SK-N-SH treated with all-trans-retinoic acid at 6 μM for 48 hours (cell line): ENCODE data around the gene TMC8.

ENCODE experiments used
- ATAC-seq: fragments of 200-7000 bp; cut with Tn5 transposase; 3 replicates; pipeline ENCODE4 v1.9.1; 2020; ENCODE audit warnings: mild to moderate bottlenecking, moderate library complexity
- ARNTL ChIP-seq: fragments of 450-650 bp; formaldehyde crosslinking; IDR thresholded peaks from 2 replicates; pipeline ENCODE4 v1.5.0; 2020; ENCODE audit warnings: low read depth, mild to moderate bottlenecking, moderate library complexity, borderline replicate concordance
- CREB5 ChIP-seq: fragments of 250-450 bp; sonication (Bioruptor Pico); IDR thresholded peaks from 2 replicates; pipeline ENCODE4 v1.5.1; 2020; ENCODE audit warnings: low read depth, mild to moderate bottlenecking, moderate library complexity
- CSDC2 ChIP-seq: fragments of 250-450 bp; sonication (Bioruptor Pico); IDR thresholded peaks from 2 replicates; pipeline ENCODE4 v1.5.0; 2020; ENCODE audit warnings: mild to moderate bottlenecking, moderate library complexity
- ESRRG ChIP-seq: fragments of 250-450 bp; sonication (Bioruptor Pico); IDR thresholded peaks from 2 replicates; pipeline ENCODE4 v1.6.1; 2021; ENCODE audit warnings: mild to moderate bottlenecking
- GLIS3 ChIP-seq: fragments of 250-450 bp; sonication (Bioruptor Pico); IDR thresholded peaks from 2 replicates; pipeline ENCODE4 v1.5.0; 2020; ENCODE audit warnings: mild to moderate bottlenecking, moderate library complexity
- ISL1 ChIP-seq: fragments of 250-450 bp; sonication (Bioruptor Pico); IDR thresholded peaks from 2 replicates; pipeline ENCODE4 v2.1.2; 2022; ENCODE audit warnings: mild to moderate bottlenecking, moderate library complexity
- OSR1 ChIP-seq: fragments of 250-450 bp; sonication (Bioruptor Pico); IDR thresholded peaks from 2 replicates; pipeline ENCODE4 v1.8.0; 2022; ENCODE audit warnings: moderate library complexity, mild to moderate bottlenecking, inconsistent platforms
- PPARA ChIP-seq: fragments of 250-450 bp; sonication (Bioruptor Pico); IDR thresholded peaks from 2 replicates; pipeline ENCODE4 v1.5.0; 2020; ENCODE audit warnings: mild to moderate bottlenecking, borderline replicate concordance
- RARB ChIP-seq: fragments of 250-450 bp; sonication (Bioruptor Pico); IDR thresholded peaks from 2 replicates; pipeline ENCODE4 v1.8.0; 2021; ENCODE audit warnings: mild to moderate bottlenecking, moderate library complexity
- SNAI2 ChIP-seq: fragments of 250-450 bp; sonication (Bioruptor Pico); IDR thresholded peaks from 2 replicates; pipeline ENCODE4 v1.5.0; 2020; ENCODE audit warnings: mild to moderate bottlenecking, moderate library complexity
- TCF4 ChIP-seq: fragments of 250-450 bp; sonication (Bioruptor Pico); IDR thresholded peaks from 2 replicates; pipeline ENCODE4 v1.8.0; 2021; ENCODE audit warnings: mild to moderate bottlenecking, moderate library complexity, borderline replicate concordance
- TOX ChIP-seq: fragments of 250-450 bp; sonication (Bioruptor Pico); IDR thresholded peaks from 2 replicates; pipeline ENCODE4 v1.8.0; 2021; ENCODE audit warnings: mild to moderate bottlenecking, moderate library complexity, borderline replicate concordance
- ZC3H10 ChIP-seq: fragments of 250-450 bp; sonication (Bioruptor Pico); IDR thresholded peaks from 2 replicates; pipeline ENCODE4 v1.5.1; 2021; ENCODE audit warnings: mild to moderate bottlenecking, moderate library complexity
- ZFP3 ChIP-seq: fragments of 250-450 bp; sonication (Bioruptor Pico); IDR thresholded peaks from 2 replicates; pipeline ENCODE4 v1.5.0; 2020; ENCODE audit warnings: mild to moderate bottlenecking, moderate library complexity
- ZFP30 ChIP-seq: fragments of 450-650 bp; formaldehyde crosslinking; IDR thresholded peaks from 2 replicates; pipeline ENCODE4 v1.5.0; 2022; ENCODE audit warnings: mild to moderate bottlenecking, moderate library complexity
- ZNF565 ChIP-seq: fragments of 450-650 bp; formaldehyde crosslinking; conservative IDR thresholded peaks from 2 replicates; pipeline ENCODE4 v1.5.0; 2020; ENCODE audit warnings: low read depth, mild to moderate bottlenecking, moderate library complexity
- ZNF70 ChIP-seq: fragments of 450-650 bp; formaldehyde crosslinking; IDR thresholded peaks from 2 replicates; pipeline ENCODE4 v1.5.0; 2020; ENCODE audit warnings: mild to moderate bottlenecking, moderate library complexity
- ZNF8 ChIP-seq: fragments of 450-650 bp; formaldehyde crosslinking; IDR thresholded peaks from 2 replicates; pipeline ENCODE4 v1.5.0; 2020; ENCODE audit warnings: mild to moderate bottlenecking, moderate library complexity
- TF ChIP-seq, protein P1 (sequence below): fragments of 250-450 bp; sonication (Bioruptor Pico); IDR thresholded peaks from 2 replicates; pipeline ENCODE4 v1.8.0; 2020; ENCODE audit warnings: mild to moderate bottlenecking, moderate library complexity, borderline replicate concordance
- TF ChIP-seq, protein P2 (sequence below): fragments of 250-450 bp; sonication (Bioruptor Pico); IDR thresholded peaks from 2 replicates; pipeline ENCODE4 v1.5.1; 2021; ENCODE audit warnings: mild to moderate bottlenecking, moderate library complexity

TMC8 gene

GRCh38 chr17:78106211-78106610 lies 24.4 kb upstream of the TMC8 start:
- TF ChIP-seq ESRRG (CRISPR knock-in tag): no peak
- no peak for TF ChIP-seq OSR1 (CRISPR knock-in tag)
- TF ChIP-seq GLIS3 (CRISPR knock-in tag): no peak
- TF ChIP-seq ZFP3 (CRISPR knock-in tag): no peak
- TF ChIP-seq TOX (CRISPR knock-in tag): no peak
- no peak for TF ChIP-seq RARB (CRISPR knock-in tag)
- TF ChIP-seq ZNF565: no peak
- no peak for TF ChIP-seq TCF4 (CRISPR knock-in tag)
- TF ChIP-seq, protein P1, sequence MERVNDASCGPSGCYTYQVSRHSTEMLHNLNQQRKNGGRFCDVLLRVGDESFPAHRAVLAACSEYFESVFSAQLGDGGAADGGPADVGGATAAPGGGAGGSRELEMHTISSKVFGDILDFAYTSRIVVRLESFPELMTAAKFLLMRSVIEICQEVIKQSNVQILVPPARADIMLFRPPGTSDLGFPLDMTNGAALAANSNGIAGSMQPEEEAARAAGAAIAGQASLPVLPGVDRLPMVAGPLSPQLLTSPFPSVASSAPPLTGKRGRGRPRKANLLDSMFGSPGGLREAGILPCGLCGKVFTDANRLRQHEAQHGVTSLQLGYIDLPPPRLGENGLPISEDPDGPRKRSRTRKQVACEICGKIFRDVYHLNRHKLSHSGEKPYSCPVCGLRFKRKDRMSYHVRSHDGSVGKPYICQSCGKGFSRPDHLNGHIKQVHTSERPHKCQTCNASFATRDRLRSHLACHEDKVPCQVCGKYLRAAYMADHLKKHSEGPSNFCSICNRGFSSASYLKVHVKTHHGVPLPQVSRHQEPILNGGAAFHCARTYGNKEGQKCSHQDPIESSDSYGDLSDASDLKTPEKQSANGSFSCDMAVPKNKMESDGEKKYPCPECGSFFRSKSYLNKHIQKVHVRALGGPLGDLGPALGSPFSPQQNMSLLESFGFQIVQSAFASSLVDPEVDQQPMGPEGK (CRISPR knock-in tag): no peak
- no peak for TF ChIP-seq CREB5 (CRISPR knock-in tag)
- TF ChIP-seq ARNTL: no peak
- no peak for TF ChIP-seq ZC3H10 (CRISPR knock-in tag)
- no peak for TF ChIP-seq ZFP30
- TF ChIP-seq PPARA: no peak
- TF ChIP-seq ISL1 (CRISPR knock-in tag): no peak
- ATAC-seq: no peak

DNA sequence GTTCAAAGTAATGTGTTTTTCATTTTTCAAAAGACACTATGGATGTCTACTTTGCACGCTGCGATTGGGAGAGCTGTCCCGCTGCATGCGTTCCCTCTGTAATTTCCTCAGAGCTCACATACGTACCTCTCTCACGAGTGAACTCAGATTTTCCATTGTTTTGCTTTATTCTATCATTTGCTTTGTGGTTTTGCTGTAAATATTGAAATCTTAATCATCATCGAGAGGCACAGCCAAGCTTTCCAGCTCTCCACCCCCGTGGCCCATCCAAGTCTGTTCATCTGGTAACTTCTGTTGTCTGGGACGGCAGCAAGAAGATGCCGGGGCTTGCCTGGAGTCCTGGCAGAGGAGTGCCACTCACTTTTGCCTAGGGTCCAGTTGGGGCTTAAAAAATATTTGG lies 23.1 kb upstream of the TMC8 start:
- no peak for ATAC-seq

DNA sequence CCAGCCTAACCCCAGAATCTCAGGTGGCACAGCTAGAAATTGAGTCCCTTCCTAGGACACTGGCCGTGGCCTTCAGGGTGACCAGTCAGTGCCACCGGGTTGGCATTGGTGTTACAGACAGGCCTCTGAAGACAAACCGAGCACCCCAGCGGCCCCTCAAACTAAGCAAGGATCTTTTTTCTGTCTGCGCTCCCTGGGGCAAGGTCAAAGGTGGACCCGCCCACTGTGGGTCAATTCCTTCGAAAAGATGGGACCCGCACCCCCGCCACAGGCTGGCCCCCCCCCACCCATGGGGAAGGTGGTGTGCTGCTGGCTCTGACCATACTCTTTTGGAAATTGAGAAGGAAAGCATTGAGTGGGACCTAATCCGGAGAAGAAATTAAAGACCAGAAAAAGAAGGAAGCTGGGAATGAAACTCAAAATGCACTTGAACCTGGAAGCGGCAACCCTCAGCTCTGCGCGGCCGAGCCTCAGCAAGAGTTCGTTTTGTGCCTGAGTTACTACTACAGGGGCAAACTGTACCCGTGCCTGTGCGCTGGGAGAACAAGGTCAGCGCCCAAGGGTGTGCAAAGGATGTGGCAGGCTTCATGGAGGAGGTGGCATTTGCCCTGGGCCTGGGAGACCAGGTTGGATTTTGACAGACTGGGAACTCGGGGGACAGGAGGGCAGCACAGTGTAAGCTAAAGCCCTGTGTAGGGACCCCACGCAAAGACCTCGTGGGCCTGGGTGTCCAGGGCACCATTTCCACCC lies 22.4 kb upstream of the TMC8 start:
- no peak for ATAC-seq
- TF ChIP-seq SNAI2 (CRISPR knock-in tag) (no peak), RARB (CRISPR knock-in tag) (no peak), ZC3H10 (CRISPR knock-in tag) (no peak), PPARA (no peak), ZFP3 (CRISPR knock-in tag) (no peak), CREB5 (CRISPR knock-in tag) (no peak), ZNF8 (CRISPR knock-in tag) (no peak), GLIS3 (CRISPR knock-in tag) (no peak), CSDC2 (CRISPR knock-in tag) (no peak)
- TF ChIP-seq, protein P1 (CRISPR knock-in tag): no peak
- TF ChIP-seq, protein P2, sequence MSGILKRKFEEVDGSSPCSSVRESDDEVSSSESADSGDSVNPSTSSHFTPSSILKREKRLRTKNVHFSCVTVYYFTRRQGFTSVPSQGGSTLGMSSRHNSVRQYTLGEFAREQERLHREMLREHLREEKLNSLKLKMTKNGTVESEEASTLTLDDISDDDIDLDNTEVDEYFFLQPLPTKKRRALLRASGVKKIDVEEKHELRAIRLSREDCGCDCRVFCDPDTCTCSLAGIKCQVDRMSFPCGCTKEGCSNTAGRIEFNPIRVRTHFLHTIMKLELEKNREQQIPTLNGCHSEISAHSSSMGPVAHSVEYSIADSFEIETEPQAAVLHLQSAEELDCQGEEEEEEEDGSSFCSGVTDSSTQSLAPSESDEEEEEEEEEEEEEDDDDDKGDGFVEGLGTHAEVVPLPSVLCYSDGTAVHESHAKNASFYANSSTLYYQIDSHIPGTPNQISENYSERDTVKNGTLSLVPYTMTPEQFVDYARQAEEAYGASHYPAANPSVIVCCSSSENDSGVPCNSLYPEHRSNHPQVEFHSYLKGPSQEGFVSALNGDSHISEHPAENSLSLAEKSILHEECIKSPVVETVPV: no peak

More for the DNA sequence above, 23.1 kb upstream of the TMC8 start:
- TF ChIP-seq TCF4 (CRISPR knock-in tag) (no peak), ESRRG (CRISPR knock-in tag) (no peak), ZNF565 (no peak), PPARA (no peak), ZNF70 (CRISPR knock-in tag) (no peak), GLIS3 (CRISPR knock-in tag) (no peak), ARNTL (no peak), OSR1 (CRISPR knock-in tag) (no peak), ZFP30 (no peak)
